Stimulated activated naive CD4-positive, alpha-beta T cell treated with Interleukin-2 at 50 U/mL for 16 hours (primary cell): ENCODE data around the gene BFSP1.

Source experiments
- DNase-seq: peaks from one replicate; lab custom pipeline; 2025; lab: John Stamatoyannopoulos, UW

The BFSP1 gene

GRCh38 chr20:17557675-17558006 lies 26.5 kb upstream of the BFSP1 start:
- no peak for DNase-seq

- DNase-seq = no peak
Observed at GRCh38 chr20:17556837-17557674, 25.9 kb upstream of the BFSP1 start.

- DNase-seq = no peak
Observed at GRCh38 chr20:17555106-17555505, 23.9 kb upstream of the BFSP1 start.

GRCh38 chr20:17549131-17549530 lies 18.0 kb upstream of the BFSP1 start:
- DNase-seq = no peak

- DNase-seq = no peak
Observed at GRCh38 chr20:17545127-17545526, 13.9 kb upstream of the BFSP1 start.

- DNase-seq = no peak
Observed at GRCh38 chr20:17543531-17544131, 12.5 kb upstream of the BFSP1 start.

GRCh38 chr20:17542993-17543412 lies 11.8 kb upstream of the BFSP1 start:
- no peak for DNase-seq

- DNase-seq = no peak
Observed at GRCh38 chr20:17542481-17542880, 11.3 kb upstream of the BFSP1 start.

- no peak for DNase-seq
Observed at GRCh38 chr20:17541996-17542395, 10.8 kb upstream of the BFSP1 start.

- DNase-seq = no peak
Observed at GRCh38 chr20:17541596-17541995, 10.4 kb upstream of the BFSP1 start.

GRCh38 chr20:17538517-17539170 lies 7.5 kb upstream of the BFSP1 start:
- DNase-seq = no peak

GRCh38 chr20:17537959-17538358 lies 6.8 kb upstream of the BFSP1 start:
- no peak for DNase-seq

- peak; percentile 51 for DNase-seq
Observed at GRCh38 chr20:17536944-17537444, 5.8 kb upstream of the BFSP1 start.

- DNase-seq = no peak
Observed at GRCh38 chr20:17534077-17534476, 2.9 kb upstream of the BFSP1 start.

- no peak for DNase-seq
Observed at GRCh38 chr20:17533396-17533795, 2.2 kb upstream of the BFSP1 start.

GRCh38 chr20:17531665-17532025 lies 466 bp upstream of the BFSP1 start:
- DNase-seq = no peak

GRCh38 chr20:17530153-17530552 lies 1.0 kb downstream of the BFSP1 start:
- no peak for DNase-seq

- no peak for DNase-seq
Observed at GRCh38 chr20:17529586-17529985, 1.6 kb downstream of the BFSP1 start.

GRCh38 chr20:17525650-17526049 lies 5.5 kb downstream of the BFSP1 start:
- DNase-seq = no peak

GRCh38 chr20:17525132-17525531 lies 6.0 kb downstream of the BFSP1 start:
- no peak for DNase-seq

- no peak for DNase-seq
Observed at GRCh38 chr20:17524560-17524959, 6.6 kb downstream of the BFSP1 start.

- DNase-seq = no peak
Observed at GRCh38 chr20:17523326-17523725, 7.9 kb downstream of the BFSP1 start.

- DNase-seq = no peak
Observed at GRCh38 chr20:17522528-17522927, 8.7 kb downstream of the BFSP1 start.
